A673 (cell line): ENCODE data around the gene SRPRA. TPM values are rescaled to one million over a fixed set of nuclear protein-coding genes. Genes with fewer than 3 reads are reported as not detected.

Experiments used
- BruUV-seq: library from RNA; stranded (reverse); fragments of 400-500 nt; replicated peaks from 2 replicates; lab custom pipeline; 2021; lab: Mats Ljungman, UMichigan
- CTCF ChIA-PET: fragments of 300-600 bp; sonication (Branson Sonifier 250); formaldehyde crosslinking; loops from one replicate; lab custom pipeline; 2022; ENCODE audit warnings: antibody characterized with exemption; lab: Charles Lee
- POLR2A ChIA-PET: fragments of 300-600 bp; sonication (Branson Sonifier 250); formaldehyde crosslinking; loops from one replicate; lab custom pipeline; 2022; ENCODE audit warnings: antibody characterized with exemption; ENCODE audit not compliant: low non-redundant PET; lab: Charles Lee
- DNase-seq: peaks from one replicate; pipeline ENCODE4 v3.0.0-alpha.2; 2015; ENCODE audit warnings: low spot score
- H3K27ac ChIP-seq: fragments of 200-600 bp; sonication (generic); 2 replicates; pipeline ENCODE4 v1.5.1; 2016; ENCODE audit warnings: mixed run types, low read depth, mild to moderate bottlenecking, mixed read lengths, antibody characterized with exemption, low read length; ENCODE audit not compliant: poor library complexity, severe bottlenecking
- H3K27me3 ChIP-seq: fragments of 200-600 bp; sonication (generic); replicated peaks from 2 replicates; pipeline ENCODE4 v1.6.1; 2017; ENCODE audit warnings: mixed run types, low read depth, mild to moderate bottlenecking, mixed read lengths, antibody characterized with exemption, low read length; ENCODE audit not compliant: insufficient read depth, poor library complexity
- H3K36me3 ChIP-seq: fragments of 200-600 bp; sonication (generic); 2 replicates; pipeline ENCODE4 v1.6.1; 2016; ENCODE audit warnings: mixed run types, mild to moderate bottlenecking, mixed read lengths, antibody characterized with exemption, low read length; ENCODE audit not compliant: insufficient read depth, poor library complexity, severe bottlenecking
- H3K4me1 ChIP-seq: fragments of 200-600 bp; sonication (generic); 2 replicates; pipeline ENCODE4 v1.6.1; 2017; ENCODE audit warnings: mixed run types, mild to moderate bottlenecking, mixed read lengths, antibody characterized with exemption, low read length; ENCODE audit not compliant: insufficient read depth, poor library complexity, severe bottlenecking
- H3K4me3 ChIP-seq: fragments of 200-600 bp; sonication (generic); 2 replicates; pipeline ENCODE4 v1.5.1; 2016; ENCODE audit warnings: low read depth, mixed run types, mild to moderate bottlenecking, mixed read lengths, low read length; ENCODE audit not compliant: poor library complexity, severe bottlenecking
- H3K9me3 ChIP-seq: fragments of 200-600 bp; sonication (generic); 2 replicates; pipeline ENCODE4 v1.6.1; 2016; ENCODE audit warnings: mixed run types, low read depth, mild to moderate bottlenecking, mixed read lengths, antibody characterized with exemption, low read length; ENCODE audit not compliant: poor library complexity, severe bottlenecking
- EZH2 ChIP-seq: fragments of 200-600 bp; sonication (generic); IDR thresholded peaks from 2 replicates; pipeline ENCODE4 v1.6.1; 2017; ENCODE audit warnings: borderline replicate concordance, low read depth, mild to moderate bottlenecking, mixed read lengths, antibody characterized with exemption, low read length; ENCODE audit not compliant: poor library complexity, severe bottlenecking
- intact Hi-C: fragments of 100-400 bp; cut with micrococcal nuclease; formaldehyde crosslinking; loops from one replicate; pipeline ENCODE4 v1.10.0; 2022; ENCODE audit not compliant: unreplicated experiment
- total RNA-seq: library from RNA; stranded (reverse); gene quantifications from 2 replicates; pipeline ENCODE4 v1.2.3, GENCODE V29; 2021
- TF ChIP-seq, protein P1 (sequence below): fragments of 300-800, 200-600 bp; sonication (generic); conservative IDR thresholded peaks from 2 replicates; pipeline ENCODE4 v1.5.1; 2017; ENCODE audit warnings: low read depth, mild to moderate bottlenecking, antibody characterized with exemption, low read length, moderate library complexity, mixed read lengths

Gene SRPRA
- total RNA-seq, 1 experiment from 2014 or later, result 136 TPM

DNA sequence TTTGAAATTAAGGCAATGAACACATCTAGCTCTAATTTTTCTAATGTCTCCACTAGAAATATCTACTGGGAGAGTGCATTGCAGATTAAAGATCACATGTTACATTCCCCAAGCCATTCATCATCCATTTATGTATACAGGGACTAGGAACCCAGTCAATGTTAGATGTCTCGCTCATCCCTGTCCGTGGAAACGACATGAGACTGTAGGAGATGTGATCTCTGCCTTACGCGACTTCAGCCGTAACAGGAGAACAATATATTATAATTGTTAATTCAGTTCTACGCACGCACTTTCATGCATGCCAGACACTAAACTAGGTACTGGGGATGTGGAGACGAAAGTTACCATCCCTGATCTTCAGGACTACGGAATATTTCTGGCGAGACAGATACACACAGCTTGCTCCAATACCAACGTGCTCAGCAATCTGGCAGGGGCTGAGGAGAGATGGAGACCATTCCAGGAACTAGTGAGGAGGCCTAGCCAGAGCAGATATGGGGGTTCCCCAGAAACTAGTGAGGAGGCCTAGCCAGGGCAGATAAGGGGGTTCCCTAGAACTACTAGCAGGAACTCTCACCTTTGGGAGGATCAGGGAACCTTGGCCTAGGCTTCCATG is 35.9 kb upstream of the SRPRA start:
- Histone ChIP-seq H3K27ac (peak overlapping the region; percentile 95), H3K4me3 (peak overlapping the region; percentile 75), H3K4me1 (peaks cover 4% of the 10 kb centered on the region), H3K9me3 (no peaks in the 10 kb centered on the region), H3K27me3 (no peaks in the 10 kb centered on the region), H3K36me3 (no peaks in the 10 kb centered on the region)
- POLR2A ChIA-PET, result interaction anchor here (0.6 kb wide), 2 partner anchors 33 to 273 kb away, joined by 3 read pairs; no protein-coding TSS in a partner anchor
- intact Hi-C loops, result no loop called here
- TF ChIP-seq EZH2, result no peak
- TF ChIP-seq, protein P1, sequence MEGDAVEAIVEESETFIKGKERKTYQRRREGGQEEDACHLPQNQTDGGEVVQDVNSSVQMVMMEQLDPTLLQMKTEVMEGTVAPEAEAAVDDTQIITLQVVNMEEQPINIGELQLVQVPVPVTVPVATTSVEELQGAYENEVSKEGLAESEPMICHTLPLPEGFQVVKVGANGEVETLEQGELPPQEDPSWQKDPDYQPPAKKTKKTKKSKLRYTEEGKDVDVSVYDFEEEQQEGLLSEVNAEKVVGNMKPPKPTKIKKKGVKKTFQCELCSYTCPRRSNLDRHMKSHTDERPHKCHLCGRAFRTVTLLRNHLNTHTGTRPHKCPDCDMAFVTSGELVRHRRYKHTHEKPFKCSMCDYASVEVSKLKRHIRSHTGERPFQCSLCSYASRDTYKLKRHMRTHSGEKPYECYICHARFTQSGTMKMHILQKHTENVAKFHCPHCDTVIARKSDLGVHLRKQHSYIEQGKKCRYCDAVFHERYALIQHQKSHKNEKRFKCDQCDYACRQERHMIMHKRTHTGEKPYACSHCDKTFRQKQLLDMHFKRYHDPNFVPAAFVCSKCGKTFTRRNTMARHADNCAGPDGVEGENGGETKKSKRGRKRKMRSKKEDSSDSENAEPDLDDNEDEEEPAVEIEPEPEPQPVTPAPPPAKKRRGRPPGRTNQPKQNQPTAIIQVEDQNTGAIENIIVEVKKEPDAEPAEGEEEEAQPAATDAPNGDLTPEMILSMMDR, result no peak
- BruUV-seq, result TSS peak; percentile 76
- DNase-seq, result no peak
- CTCF ChIA-PET, result interaction anchor here (1.3 kb wide), 1 partner anchor 176 kb away, joined by 3 read pairs; no protein-coding TSS in a partner anchor

DNA sequence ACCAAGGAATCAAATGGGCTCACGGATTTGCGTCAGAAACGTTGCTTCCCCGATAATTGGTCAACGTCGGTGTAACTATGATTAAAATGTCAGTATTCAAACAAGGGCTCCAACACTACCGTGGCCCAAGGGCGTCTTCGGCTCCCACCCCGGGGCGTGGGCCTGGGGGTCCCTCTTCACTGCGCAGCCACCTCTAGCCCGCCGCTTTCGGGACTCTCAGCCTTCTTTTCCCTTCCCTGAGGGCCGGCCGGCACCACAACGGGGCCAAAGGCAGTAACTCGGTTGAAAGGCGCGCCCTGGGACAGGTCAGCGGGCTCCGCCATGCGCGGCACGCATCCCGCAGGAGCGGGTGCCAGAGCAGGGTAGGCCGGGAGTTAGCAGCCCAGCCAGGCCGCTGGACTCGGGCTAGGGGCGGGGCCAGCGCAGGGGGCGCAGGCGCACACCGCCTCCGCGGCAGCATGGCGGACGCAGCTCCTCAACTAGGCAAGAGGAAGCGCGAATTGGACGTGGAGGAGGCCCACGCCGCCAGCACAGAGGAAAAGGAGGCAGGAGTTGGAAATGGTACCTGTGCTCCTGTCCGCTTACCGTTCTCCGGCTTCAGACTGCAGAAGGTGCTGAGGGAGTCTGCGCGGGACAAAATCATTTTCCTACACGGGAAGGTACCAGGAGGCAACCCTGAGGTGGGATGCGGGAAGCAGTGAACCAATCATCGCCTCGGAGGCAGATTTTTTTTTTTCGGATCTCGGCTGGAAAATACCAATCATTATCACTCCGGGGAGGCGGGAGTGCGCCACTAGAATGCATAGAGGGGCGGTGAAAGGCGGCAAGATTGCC is 35.1 kb upstream of the SRPRA start, which contains the start of gene DCPS:
DCPS (plus strand) TSS at position 438 of the 834 bp plus-strand sequence; CDS start at position 459, 21 bp downstream.
- POLR2A ChIA-PET, result interaction anchor here (0.6 kb wide), 2 partner anchors 32 to 272 kb away, joined by 3 read pairs; no protein-coding TSS in a partner anchor
- peak; percentile 94 for DNase-seq
- Histone ChIP-seq H3K36me3 (no peaks in the 10 kb centered on the region), H3K27me3 (no peaks in the 10 kb centered on the region), H3K4me1 (peaks cover 4% of the 10 kb centered on the region), H3K27ac (peak within 1 kb of the TSS; percentile 95), H3K4me3 (peak within 1 kb of the TSS; percentile 75), H3K9me3 (no peaks in the 10 kb centered on the region)
- no peak for TF ChIP-seq EZH2
- TF ChIP-seq, protein P1, result no peak
- CTCF ChIA-PET, result interaction anchor here (1.3 kb wide), 1 partner anchor 177 kb away, joined by 3 read pairs; no protein-coding TSS in a partner anchor
- no TSS peak for BruUV-seq
- intact Hi-C loops, result no loop called here

DNA sequence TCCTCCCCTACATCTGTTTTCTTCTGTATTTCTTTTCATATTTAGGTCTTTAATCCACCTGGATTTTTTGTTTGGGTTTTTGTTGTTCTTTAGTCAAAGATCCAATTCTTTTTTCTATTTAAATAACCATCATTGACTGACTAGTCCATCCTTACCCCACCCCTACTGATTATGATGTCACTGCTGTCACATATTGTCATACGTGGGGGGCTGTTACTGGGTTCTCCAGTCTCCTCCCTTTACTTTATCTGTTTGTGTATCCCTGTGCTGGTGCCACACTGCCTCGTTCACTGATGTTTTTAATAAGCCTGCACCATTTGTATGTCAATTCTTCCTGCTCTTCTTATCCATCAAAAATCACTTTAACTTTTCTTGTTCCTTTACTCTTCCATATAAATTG is 28.3 kb upstream of the SRPRA start:
- Histone ChIP-seq H3K27me3 (no peaks in the 10 kb centered on the region), H3K4me1 (no peaks in the 10 kb centered on the region), H3K36me3 (peaks cover 15% of the 10 kb centered on the region), H3K27ac (no peak overlapping the region), H3K9me3 (no peaks in the 10 kb centered on the region), H3K4me3 (no peak overlapping the region)
- no peak for DNase-seq
- intact Hi-C loops, result no loop called here
- BruUV-seq, result no TSS peak
- POLR2A ChIA-PET, result no interaction called here
- TF ChIP-seq EZH2, result no peak
- TF ChIP-seq, protein P1, result no peak
- CTCF ChIA-PET, result no interaction called here
